Anterior cingulate cortex (tissue), 58 donors: ENCODE data around the gene PRPF38A.

ENCODE experiments used
- DNase-seq, 58 donors: peaks; one replicate each; lab custom pipeline; 2025; lab: John Stamatoyannopoulos, UW

PRPF38A gene

GRCh38 chr1:52393174-52393573, 11.2 kb upstream of the PRPF38A start:
- no peak for DNase-seq

- DNase-seq = no peak
Observed at GRCh38 chr1:52399629-52400028, 4.8 kb upstream of the PRPF38A start.

GRCh38 chr1:52400131-52400530, 4.3 kb upstream of the PRPF38A start:
- DNase-seq = no peak

GRCh38 chr1:52402860-52403240, 1.6 kb upstream of the PRPF38A start:
- DNase-seq = no peak

- peak in 4 of 58 donors; percentile 8 to 32 (median 19) for DNase-seq
Observed at GRCh38 chr1:52403566-52404115, 761 bp upstream of the PRPF38A start.

GRCh38 chr1:52404975-52405338, 555 bp downstream of the PRPF38A start:
- DNase-seq = no peak

GRCh38 chr1:52413410-52413989, 9.1 kb downstream of the PRPF38A start:
- DNase-seq = no peak

GRCh38 chr1:52414942-52415341, 10.5 kb downstream of the PRPF38A start:
- DNase-seq = no peak

GRCh38 chr1:52416811-52417210, 12.4 kb downstream of the PRPF38A start:
- no peak for DNase-seq

- no peak for DNase-seq
Observed at GRCh38 chr1:52420713-52421112, 16.3 kb downstream of the PRPF38A start.

- DNase-seq = no peak
Observed at GRCh38 chr1:52423055-52423454, 18.7 kb downstream of the PRPF38A start.

- DNase-seq = no peak
Observed at GRCh38 chr1:52423771-52424170, 19.4 kb downstream of the PRPF38A start.

- no peak for DNase-seq
Observed at GRCh38 chr1:52424231-52424636, 19.8 kb downstream of the PRPF38A start.

- no peak for DNase-seq
Observed at GRCh38 chr1:52424813-52425212, 20.4 kb downstream of the PRPF38A start.

GRCh38 chr1:52426371-52426770, 22.0 kb downstream of the PRPF38A start:
- peak in 1 of 58 donors; percentile 27 for DNase-seq

- no peak for DNase-seq
Observed at GRCh38 chr1:52427152-52427551, 22.8 kb downstream of the PRPF38A start.

GRCh38 chr1:52432807-52433206, 28.4 kb downstream of the PRPF38A start:
- DNase-seq = no peak

- no peak for DNase-seq
Observed at GRCh38 chr1:52435211-52435610, 30.8 kb downstream of the PRPF38A start.

- no peak for DNase-seq
Observed at GRCh38 chr1:52435650-52436049, 31.2 kb downstream of the PRPF38A start.

GRCh38 chr1:52436817-52437216, 32.4 kb downstream of the PRPF38A start:
- no peak for DNase-seq

GRCh38 chr1:52439976-52440375, 35.6 kb downstream of the PRPF38A start:
- DNase-seq = no peak

GRCh38 chr1:52444463-52444862, 40.1 kb downstream of the PRPF38A start:
- no peak for DNase-seq

- DNase-seq = no peak
Observed at GRCh38 chr1:52454127-52454526, 49.7 kb downstream of the PRPF38A start.
